HG02623 (cell line): ENCODE results near the gene BRK1.
"Not testable (repeated sequence)": the region's sequence is repeated elsewhere in the genome, so short reads cannot be mapped to it uniquely, and the experiment has no call there.

Experiments
- ATAC-seq: cut with Tn5 transposase; IDR thresholded peaks from one replicate; pipeline ENCODE4 v1.9.1; 2021; ENCODE audit warnings: moderate library complexity; ENCODE audit not compliant: unreplicated experiment

BRK1 gene

GRCh38 chr3:10115326-10116137, at the start of gene BRK1:
TSS of gene BRK1 (plus strand) at chr3:10115675. CDS start at chr3:10115702, 27 bp downstream.
- peak; percentile 90 for ATAC-seq

GRCh38 chr3:10070077-10070476, 45.4 kb upstream of the BRK1 start:
- ATAC-seq = not testable (repeated sequence)

- ATAC-seq = no peak
Measured at GRCh38 chr3:10074666-10075065, 40.8 kb upstream of the BRK1 start.

GRCh38 chr3:10081871-10082270, 33.6 kb upstream of the BRK1 start:
- no peak for ATAC-seq

- no peak for ATAC-seq
Measured at GRCh38 chr3:10085738-10086137, 29.7 kb upstream of the BRK1 start.

GRCh38 chr3:10088256-10088655, 27.2 kb upstream of the BRK1 start:
- ATAC-seq = no peak

GRCh38 chr3:10090179-10090578, 25.3 kb upstream of the BRK1 start:
- no peak for ATAC-seq

- ATAC-seq = not testable (repeated sequence)
Measured at GRCh38 chr3:10090774-10091173, 24.7 kb upstream of the BRK1 start.

- not testable (repeated sequence) for ATAC-seq
Measured at GRCh38 chr3:10091387-10091786, 24.1 kb upstream of the BRK1 start.

GRCh38 chr3:10093678-10094077, 21.8 kb upstream of the BRK1 start:
- ATAC-seq = no peak

GRCh38 chr3:10099041-10099440, 16.4 kb upstream of the BRK1 start:
- ATAC-seq = no peak

GRCh38 chr3:10106919-10107318, 8.6 kb upstream of the BRK1 start:
- ATAC-seq = no peak

GRCh38 chr3:10108091-10108490, 7.4 kb upstream of the BRK1 start, which contains the start of gene FANCD2OS:
TSS of gene FANCD2OS (minus strand) at chr3:10108255. CDS start at chr3:10104774, 3,481 bp downstream.
- no peak for ATAC-seq

- ATAC-seq = no peak
Measured at GRCh38 chr3:10116138-10116460, 624 bp downstream of the BRK1 start.

- no peak for ATAC-seq
Measured at GRCh38 chr3:10116928-10117327, 1.5 kb downstream of the BRK1 start.

GRCh38 chr3:10119376-10119775, 3.9 kb downstream of the BRK1 start:
- no peak for ATAC-seq

- no peak for ATAC-seq
Measured at GRCh38 chr3:10121064-10121463, 5.6 kb downstream of the BRK1 start.

GRCh38 chr3:10122724-10123123, 7.2 kb downstream of the BRK1 start:
- ATAC-seq = no peak

GRCh38 chr3:10135872-10136271, 20.4 kb downstream of the BRK1 start:
- ATAC-seq = not testable (repeated sequence)

- no peak for ATAC-seq
Measured at GRCh38 chr3:10136426-10137005, 21.0 kb downstream of the BRK1 start.

- ATAC-seq = no peak
Measured at GRCh38 chr3:10137178-10137577, 21.7 kb downstream of the BRK1 start.

- no peak for ATAC-seq
Measured at GRCh38 chr3:10140996-10141546, 25.6 kb downstream of the BRK1 start.
